ENCODE data around the gene ADAMTS7.
"Not testable (repeated sequence)": the region's sequence is repeated elsewhere in the genome, so short reads cannot be mapped to it uniquely, and the experiment has no call there.

The ADAMTS7 gene

DNA sequence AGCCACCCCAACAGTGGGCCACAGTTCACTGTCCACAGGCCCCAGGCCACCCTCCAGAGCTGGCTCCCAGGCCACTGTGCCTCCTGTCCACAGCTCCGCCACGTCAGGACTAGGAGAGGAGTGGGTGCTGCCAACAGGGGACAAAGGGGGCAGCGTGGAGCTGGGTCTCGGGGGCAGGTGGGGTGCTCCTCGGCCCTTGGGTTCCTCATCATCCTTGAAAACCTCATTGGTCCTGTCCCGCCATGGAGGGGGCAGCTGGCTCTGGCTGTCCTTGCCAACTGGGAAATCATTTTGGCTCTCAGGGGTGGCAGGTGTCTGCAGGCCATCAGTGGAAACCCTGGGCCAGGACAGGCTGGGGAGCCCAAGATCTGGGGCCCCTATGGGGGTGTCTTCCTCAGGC, 45.2 kb downstream of the ADAMTS7 start:
- no peak for DNase-seq (ENCODE audit: low read depth in 2 of 2)

DNA sequence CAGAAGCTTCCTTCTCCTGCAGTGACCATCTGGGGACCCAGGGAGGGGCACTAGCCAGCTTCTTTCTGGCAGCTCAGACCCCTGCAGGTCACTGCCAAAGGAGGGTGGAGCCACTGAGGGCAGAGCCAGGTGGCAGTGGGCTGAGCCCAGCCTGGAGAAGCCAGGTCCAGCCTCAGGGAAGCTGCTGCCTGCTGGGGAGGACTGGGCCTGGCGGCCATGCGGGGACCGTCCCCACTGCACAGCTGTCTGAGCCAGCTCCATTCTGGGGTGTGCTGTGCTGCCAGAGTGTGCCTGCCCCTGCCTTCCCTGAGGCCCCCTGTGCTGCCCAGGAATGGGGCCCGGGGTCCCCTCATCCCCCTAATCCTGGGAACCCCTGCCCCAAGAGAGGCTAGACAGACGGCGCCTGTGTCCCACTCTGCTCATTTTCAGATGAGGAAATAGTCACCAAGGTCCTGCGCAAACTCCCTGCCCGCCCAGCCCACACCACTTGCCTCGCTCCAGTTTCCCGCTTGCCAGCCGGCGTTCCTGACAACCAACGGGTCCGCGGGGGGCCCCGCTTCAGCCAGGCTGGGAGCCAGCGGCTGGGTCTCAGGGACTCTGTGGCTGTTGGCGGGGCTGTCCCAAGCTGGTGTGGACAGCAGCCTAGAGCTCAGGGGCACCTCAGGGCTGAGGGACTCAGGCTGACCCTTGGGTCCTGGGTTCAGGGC, 46.0 kb downstream of the ADAMTS7 start:
- DNase-seq (ENCODE audit: low read depth in 2 of 2), result not testable (repeated sequence)

DNA sequence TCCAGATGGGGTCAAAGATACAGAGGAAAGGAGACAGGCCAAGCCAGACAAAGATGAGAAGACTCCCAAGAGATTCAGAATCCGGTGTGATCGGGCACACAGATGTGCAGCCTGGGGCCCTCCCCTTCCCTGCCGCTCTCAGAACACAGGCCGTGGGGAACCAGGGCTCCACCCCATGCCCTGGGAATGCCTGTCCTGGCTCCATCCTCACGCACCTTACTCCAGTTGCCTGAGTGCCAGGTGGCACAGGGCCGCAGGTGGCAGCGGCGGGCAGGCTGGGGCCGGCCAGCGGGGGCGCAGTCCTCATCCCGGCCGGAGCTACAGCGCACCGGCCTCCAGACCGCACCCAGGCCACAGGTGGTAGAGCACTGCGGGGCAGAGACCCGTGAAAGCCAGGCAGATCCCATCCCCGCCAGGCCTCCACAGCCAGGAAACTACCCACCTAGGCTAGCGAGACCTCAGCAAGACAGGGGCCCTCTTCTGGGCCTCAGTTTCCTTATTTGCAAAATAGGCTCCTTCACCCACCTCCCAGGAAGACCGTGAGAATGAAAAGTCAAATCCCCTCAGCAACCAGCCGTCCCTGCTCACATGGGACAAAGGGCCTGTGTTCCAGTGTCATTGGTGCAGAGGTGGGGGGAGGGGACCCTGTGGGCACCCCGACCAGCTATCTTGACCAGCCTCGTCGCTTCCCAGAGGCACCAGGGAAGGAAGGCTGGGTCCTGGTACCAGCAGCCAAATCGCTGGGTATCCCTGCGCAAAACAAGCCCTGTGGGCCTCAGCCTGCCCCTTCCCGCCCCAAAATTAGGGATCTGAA, 46.7 kb downstream of the ADAMTS7 start:
- DNase-seq (ENCODE audit: low read depth in 2 of 2), result not testable (repeated sequence)

DNA sequence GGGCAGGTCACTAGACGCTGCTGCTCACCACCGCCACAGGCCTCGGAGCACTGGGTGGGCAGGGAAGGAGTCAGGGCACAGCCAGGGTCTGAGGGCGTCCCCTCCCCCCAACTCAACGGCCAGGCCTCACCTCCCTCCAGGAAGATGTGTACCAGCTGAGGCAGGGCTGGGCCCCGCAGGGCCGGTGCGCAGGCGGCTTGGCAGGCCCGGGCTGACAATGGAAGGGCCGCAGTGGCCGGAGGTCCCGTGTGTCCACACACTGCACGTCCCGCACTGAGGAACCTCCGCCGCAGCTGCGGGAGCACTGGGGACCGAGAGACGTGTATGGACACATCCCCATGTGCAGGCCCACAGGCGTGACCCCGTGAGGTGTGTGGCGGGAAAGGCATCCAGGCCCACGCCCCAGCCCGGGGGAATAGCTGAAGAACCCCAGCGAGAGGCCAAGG, 47.4 kb downstream of the ADAMTS7 start:
- DNase-seq (ENCODE audit: low read depth in 2 of 2), result no peak

DNA sequence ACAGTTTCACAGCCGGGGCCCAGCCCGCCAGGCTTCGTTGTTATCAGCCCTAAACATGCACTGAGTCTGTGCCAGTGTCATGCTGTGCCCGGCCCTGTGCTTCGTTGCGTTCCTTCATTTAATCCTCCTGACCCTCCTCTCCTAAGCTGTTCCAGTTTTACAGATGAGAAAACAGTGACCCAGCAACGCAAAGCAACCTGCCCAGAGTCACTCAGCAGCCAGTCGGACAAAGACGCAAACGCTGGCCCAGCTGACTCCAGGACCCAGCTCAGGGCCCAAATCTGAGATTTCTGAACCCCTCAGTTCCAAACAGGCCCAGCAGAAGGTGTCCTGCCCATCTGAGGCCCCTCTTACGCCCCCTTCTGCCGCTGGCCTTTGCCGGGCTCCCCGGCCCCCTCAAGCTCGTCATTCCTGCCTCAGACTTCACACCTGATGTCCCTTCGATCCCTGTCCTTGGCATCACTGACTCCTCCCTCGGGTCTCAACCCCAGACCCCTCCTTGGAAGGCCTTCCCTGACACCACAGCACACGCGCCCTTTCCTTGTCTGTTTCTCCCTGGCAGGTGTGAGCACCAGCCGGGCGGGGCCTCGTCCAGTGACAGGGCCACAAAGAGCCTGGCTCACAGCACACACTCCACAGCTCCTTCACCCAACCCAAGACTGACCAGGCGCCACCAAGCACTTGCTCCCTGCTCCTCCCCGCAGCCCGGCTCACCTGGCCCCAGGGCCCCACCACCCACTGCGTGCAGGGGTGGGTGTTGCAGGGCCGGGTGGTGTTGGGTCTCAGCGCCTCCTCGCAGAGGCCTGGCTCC, 48.1 kb downstream of the ADAMTS7 start:
- DNase-seq (ENCODE audit: low read depth in 2 of 2), result no peak

DNA sequence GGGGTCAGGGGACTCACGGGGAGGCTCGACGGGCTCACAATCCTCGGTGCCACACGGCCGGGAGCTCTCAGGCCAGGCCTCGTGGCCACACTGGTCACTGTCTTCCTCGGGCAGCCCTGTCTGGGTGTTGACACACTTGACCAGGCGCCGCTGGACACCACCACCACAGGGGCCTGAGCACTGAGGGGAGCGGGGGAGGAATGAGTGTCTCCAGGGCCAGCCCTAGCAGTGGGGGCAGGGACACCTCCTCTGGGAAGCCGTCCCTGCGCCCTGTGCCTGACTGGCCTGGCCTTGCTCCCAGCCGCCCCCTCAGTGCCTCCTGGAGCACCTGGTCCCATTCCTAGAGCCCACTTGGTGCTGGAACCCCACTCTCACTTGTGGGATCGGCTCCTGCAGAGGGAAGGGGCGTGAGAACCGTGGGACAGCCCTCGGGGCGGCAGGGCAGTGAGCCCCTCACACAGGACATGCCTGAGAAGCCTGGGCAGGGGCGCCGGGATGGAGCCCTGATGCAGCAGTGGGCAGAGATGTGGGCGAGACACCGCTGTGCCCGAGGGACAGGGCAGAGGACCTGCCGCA, 48.8 kb downstream of the ADAMTS7 start:
- not testable (repeated sequence) for DNase-seq (ENCODE audit: low read depth in 2 of 2)

DNA sequence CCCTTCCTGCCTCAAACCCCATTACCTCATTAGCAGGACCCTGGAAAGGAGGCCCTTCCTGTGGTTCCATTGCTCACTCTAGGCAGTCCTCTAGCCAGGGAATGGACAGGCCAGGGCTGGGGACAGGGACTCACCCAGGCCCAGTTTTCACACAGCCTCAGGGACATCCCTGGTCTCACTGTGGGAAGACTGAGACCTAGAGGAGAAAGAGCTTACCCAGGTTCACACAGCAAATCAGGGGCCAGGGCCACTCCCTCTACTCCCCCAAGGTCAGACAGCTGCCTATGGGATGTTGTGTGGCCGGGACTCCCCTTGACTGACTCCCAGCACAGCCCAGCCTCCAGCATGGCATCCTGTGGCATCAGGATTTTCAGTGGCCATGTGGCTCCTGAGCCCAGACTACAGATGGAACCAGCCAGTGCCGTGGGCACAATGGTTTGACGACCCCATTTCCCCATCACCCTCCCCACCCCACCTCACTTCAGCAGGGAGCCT, 49.3 kb downstream of the ADAMTS7 start:
- no peak for DNase-seq (ENCODE audit: low read depth in 2 of 2)

DNA sequence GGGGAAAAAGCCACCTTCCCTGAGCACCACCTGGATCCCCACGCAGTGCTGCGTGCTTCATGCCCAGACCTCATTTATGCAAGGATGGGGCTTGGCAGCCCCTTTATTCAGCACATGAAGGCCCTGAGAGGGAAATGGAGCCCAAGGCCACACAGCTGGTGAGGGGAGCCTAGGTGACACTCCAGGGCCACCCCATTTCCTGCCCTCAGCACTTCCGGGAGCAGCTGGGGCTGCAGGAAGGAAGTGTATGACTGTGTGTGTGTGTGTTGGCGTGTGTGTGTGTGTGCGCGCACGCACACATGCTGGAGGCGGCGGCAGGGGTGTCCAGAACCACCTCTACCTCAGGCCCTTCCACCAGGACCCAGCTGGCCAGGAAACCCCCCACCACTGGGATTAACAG, 49.8 kb downstream of the ADAMTS7 start:
- peak; percentile 38 to 74 for DNase-seq (ENCODE audit: low read depth in 2 of 2)

DNA sequence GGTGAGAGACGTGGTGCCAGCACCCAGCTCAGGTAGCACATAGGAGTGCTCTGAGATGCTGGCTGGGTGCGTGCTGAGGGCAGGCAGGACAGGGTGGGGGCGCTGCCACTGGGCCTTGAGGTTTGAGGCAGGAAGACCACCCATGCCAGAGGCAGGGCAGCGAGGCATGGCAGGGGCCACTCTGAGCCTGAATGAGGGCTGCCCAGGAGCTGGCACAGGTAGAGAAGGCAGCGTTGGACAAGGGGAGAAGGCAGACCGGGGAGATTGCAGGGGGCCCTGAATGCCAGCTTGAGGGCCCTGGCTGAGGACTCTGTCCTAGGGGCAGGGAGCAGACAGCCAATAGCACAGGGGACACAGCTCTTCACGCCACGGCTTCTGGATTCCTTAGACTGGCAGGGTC, 50.2 kb downstream of the ADAMTS7 start:
- no peak for DNase-seq (ENCODE audit: low read depth in 2 of 2)

DNA sequence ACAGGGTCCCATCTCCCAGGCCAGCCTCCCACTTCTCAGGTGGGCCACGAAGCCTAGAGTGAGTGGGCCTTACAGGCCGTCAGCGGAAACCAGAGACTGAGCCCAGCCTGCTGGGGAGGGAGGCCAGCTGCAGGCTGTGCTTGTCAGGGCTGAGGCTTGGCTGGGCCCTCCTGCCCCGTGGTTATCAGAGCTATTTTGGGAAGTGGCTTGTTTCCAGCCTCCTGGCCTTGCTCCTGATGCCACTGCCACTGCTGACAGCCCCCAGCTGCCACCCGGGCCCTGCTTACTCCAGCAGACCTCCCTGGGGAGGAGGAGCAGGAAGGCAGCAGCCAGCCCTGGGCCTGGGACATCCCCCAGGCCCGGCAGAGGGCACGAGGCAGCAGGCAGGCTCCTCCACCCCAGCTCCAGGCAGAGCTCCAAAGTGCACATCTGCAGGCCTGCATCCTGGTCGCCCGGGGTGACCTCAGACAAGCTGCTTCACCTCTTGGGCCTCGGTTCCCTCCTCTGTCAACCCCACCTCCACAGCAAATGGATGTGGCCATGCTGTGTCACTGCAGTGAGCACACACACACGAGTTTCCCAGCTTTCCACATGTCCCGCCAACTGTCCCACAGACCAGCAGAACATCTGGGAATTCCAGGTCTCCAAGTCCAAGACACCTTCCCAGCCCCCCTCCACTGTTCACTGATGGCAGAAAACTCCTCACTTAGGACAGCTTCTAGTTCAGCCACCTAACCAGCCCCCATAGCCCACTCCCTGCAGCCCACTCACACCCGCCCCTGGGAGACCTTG, 51.0 kb downstream of the ADAMTS7 start:
- DNase-seq (ENCODE audit: low read depth in 2 of 2), result not testable (repeated sequence)

DNA sequence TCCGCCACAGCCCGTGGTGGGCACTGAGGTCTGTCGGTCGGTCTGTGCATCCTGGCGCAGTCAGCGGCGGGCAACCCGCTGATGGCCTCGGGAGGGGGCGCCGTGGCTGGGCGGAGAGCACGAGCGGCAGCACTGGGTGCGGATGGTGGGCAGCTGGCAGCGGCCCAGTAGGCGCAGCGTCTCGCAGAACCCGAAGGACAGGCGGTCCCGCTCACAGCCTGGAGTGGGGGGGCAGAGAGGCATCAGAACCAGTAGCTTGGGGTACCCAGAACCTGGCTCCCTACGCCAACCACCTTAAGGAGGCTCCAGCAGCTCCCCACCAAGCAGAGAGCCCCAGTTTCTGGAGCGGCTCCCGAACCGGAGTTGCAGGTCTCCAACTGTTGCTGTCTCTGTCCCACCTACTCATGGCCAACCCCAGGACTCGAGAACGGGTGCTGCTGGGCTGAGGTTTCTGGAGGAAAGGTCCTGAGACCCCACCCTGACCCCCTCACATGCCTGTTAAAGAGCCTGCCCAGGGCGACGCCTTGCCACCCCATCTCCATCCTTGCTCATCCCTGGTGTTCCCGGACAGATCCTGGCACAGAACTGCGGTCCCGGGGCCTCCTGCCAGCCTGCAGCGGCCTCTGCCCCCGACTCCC, 51.8 kb downstream of the ADAMTS7 start:
- not testable (repeated sequence) for DNase-seq (ENCODE audit: low read depth in 2 of 2)

DNA sequence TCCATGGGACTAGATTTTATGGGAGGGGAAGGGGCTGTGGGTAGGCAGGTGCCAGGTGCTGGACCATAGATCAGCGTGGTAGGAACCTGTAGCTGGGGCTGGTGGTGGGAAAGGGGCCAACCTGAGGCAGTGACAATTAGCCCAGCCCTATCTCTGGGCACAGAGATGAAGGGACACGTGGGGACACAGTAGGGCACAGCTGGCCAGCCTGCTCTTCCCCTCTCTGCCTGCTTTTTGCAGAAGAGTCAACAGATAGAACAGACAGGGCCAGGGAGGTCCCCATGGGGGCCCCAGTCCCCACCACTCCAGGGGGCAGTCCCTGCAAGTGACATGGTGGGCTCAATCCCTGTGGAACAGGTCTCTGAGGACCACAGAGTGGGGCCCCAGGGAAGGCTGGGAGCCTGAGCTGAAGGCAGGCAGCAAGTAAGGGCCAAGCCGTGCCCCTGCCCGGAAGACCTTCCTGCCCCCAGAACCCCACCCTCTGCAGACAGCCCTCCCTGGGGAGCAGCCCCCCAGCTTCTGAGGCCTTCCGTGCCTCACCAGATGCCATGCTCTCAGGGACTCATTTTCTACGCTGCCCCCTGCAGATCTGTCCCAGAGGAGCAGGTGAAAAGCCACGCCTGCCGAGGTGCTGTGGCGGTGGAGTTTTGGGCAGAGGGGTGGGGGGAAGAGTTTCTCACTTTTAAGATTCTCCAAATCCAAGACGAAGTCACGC, 52.6 kb downstream of the ADAMTS7 start:
- DNase-seq (ENCODE audit: low read depth in 2 of 2), result not testable (repeated sequence)

DNA sequence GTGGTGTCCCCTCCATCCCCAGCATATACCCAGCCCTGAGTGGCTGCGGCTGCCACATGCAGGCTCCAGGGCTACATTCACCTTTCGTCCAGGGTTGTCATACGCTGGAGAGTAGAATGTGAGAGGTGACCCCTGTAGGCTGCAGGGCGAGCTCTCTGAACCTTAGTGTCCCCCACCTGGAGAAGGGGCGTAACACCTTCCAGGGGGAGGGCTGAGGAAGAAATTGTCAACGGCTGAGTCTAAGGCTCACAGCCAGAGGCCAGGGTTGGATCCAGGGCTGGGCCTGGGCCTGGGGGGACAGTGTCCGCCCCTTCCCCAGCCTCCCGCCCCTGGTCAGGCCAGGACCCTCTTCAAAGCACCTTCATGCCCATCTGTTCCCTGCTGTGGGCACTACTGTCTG, 53.2 kb downstream of the ADAMTS7 start:
- not testable (repeated sequence) for DNase-seq (ENCODE audit: low read depth in 2 of 2)

DNA sequence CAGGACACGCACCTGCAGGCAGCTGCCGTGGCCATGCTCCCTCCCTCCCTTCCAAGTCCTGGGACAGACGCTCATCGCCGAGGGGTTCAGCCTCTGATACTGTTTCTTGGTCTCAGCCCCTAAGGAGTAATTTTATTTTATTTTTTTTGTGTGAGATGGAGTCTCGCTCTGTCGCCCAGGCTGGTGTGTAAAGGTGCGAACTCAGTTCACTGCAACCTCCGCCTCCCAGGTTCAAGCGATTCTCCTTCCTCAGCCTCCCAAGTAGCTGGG, 53.7 kb downstream of the ADAMTS7 start:
- no peak for DNase-seq (ENCODE audit: low read depth in 2 of 2)

DNA sequence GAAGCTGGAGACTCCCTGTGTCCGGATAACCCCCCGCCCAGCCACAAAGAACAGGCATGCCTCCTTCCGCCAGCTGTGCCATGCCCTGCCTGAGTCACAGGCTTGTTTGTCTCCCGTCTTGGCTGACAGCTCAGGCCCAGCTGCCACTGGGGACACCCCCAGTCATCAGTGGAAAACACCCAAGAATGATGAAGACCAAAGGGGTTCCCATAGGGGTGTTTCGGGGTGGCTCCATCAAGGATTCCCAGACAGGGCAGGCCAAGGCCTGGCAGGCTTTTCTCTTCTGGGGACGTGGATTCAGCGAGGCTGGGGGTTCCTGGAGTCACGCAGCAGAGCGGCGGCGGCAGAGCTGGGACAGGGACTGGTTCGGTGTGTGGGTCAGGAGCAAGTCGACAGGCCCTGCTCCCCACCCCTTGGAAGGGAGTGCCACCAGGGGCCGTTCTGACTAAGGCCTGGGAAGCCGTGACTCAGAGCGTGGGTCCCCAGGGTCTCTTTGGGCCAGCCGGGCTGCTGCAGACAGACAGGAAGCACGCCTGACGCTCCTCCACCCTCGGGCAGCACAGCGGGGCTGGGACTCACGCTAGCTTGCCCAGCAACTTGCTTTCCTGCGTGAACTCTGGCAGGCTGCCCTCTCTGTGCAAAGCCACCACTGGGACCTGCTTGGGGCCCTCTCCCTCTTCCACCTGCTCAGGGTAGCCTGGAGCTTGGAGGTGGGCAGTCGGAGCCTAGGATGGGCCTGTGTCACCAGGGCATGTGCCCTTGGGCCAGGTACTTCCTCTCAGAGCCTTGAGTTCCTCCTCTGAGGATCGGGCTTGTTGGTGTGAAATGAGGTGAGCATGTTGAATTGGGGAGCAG, 54.3 kb downstream of the ADAMTS7 start:
- DNase-seq (ENCODE audit: low read depth in 2 of 2), result peak in 1 of 2 donors; percentile 36

DNA sequence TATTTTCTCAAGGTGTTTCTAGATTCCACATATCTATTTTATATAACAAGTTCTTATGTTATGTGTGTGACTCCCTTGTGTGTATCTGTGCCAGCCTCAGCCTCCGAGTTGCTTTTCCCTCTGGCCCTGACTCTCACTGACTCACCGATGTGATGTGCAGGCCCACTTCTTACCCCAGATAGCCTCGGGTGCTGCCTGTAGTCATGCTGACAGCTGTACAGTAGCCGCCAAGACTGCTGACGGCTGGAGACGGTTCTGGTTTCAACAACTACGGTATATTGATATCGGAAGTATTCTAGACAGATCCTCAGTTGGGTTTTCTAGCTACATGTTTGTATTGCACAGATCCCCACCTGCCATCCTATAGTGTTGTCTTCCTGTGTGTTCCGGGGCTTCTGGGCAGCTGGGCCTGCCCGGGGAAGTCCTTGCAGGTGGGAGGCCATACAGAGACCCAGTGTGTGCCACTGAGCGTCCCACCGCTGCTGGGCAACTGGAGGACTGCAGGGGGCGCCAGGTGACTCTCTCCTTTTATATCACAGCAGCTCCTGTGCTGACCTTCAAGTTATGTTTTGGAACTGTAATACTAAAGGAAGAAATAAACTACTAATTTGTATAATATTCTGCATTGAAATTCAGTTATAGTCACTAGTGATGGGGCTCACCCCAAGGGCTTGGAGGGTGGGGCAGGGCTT, 55.2 kb downstream of the ADAMTS7 start:
- DNase-seq (ENCODE audit: low read depth in 2 of 2), result not testable (repeated sequence)

DNA sequence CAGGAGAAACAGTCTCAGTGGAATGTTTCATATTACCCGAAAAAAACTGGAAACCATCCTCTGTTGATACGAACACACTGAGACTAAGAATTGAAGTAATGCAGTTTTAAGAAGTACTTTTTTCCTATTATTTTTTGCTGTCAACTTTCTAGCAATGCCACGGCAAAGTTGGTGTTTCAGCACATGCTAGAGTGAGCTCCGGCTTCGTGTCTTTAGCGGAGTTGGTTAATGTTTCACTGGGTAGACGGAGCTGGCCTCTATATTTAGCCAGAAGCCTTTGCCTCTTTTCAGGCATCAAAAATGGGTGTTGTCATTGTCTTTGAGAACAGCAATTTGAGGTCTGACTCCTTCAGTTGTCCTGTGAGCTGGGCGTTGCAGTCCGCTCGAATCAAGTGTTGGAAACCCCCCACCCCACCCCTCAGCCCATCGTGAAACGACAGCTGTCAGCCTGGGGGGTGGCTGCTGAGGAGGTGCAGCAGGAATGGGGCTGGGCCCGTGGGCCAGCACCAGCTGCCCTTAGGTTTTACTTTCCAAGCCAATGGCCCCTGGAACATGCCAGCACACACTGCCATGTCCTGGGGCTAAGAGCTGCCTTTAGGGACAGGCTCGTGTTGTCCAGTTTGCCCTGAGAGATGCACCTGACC, 56.5 kb downstream of the ADAMTS7 start:
- DNase-seq (ENCODE audit: low read depth in 2 of 2), result not testable (repeated sequence)

Data from stimulated activated CD8-positive, alpha-beta memory T cell treated with anti-CD3 and anti-CD28 coated beads, Interleukin-7, amount 100 ng/mL, for 4 hours (primary cell).